ENCODE data around the gene SLC30A2.
A peak's percentile ranks its signal among the peaks of the same experiment; 100 is the strongest.

GRCh38 chr1:26029864-26030481, 15.9 kb downstream of the SLC30A2 start:
- TF ChIP-seq EZH2 (IDR thresholded peaks at IDR 0.05) (no peak), CTCF (IDR thresholded peaks at IDR 0.05 in 2 of 3, conservative IDR thresholded peaks at IDR 0.05 in 1 of 3; ENCODE audit: borderline replicate concordance in 1 of 3, insufficient read depth in 1 of 3, low read depth in 2 of 3, low read length in 2 of 3) (peak; percentile 21 to 47 (median 29); a peak in 5 of 6 replicates), POLR2A (IDR thresholded peaks at IDR 0.05; ENCODE audit: borderline replicate concordance, extremely low read depth, insufficient read depth, insufficient read length) (no peak), POLR2AphosphoS5 (IDR thresholded peaks at IDR 0.05; ENCODE audit: low read depth, low read length) (no peak), SIN3A (IDR thresholded peaks at IDR 0.05; ENCODE audit: low read depth) (no peak), FOSL1 (IDR thresholded peaks at IDR 0.05; ENCODE audit: low read depth) (no peak), REST (IDR thresholded peaks at IDR 0.05; ENCODE audit: low read depth) (no peak), EGR1 (IDR thresholded peaks at IDR 0.05; ENCODE audit: low read depth) (no peak), EZH2phosphoT487 (IDR thresholded peaks at IDR 0.05; ENCODE audit: borderline replicate concordance) (no peak), RAD21 (IDR thresholded peaks at IDR 0.05; ENCODE audit: low read depth) (no peak; the same call in 1 of the 2 replicates)
